Natural killer cell treated with Interleukin-12 subunit alpha and Interleukin-12 subunit beta and Interleukin-15 and Interleukin-18, amount 100 ng/mL, for 72 hours (primary cell): ENCODE measurements around the gene NEB. TPM values are rescaled to one million over a fixed set of nuclear protein-coding genes. Genes with fewer than 3 reads are reported as not detected.
A peak's percentile ranks its signal among the peaks of the same experiment; 100 is the strongest.

Experiments
- ATAC-seq, 2 donors: fragments of 150-1000 bp; cut with Tn5 transposase in 1 of 2; sonication (Bioruptor Pico), chemical (Tn5 transposase) in 1 of 2; 2 replicates each; pipeline ENCODE4 v1.10.0; 2021
- DNase-seq: peaks from one replicate; pipeline ENCODE4 v3.0.0; 2022; ENCODE audit warnings: low spot score
- H3K27ac Mint-ChIP-seq, 2 donors: 1 replicate in 1 of 2; 2 replicates in 1 of 2; pipeline ENCODE4 v1.8.0; 2022; ENCODE audit warnings: mixed read lengths in 2 of 2, mild to moderate bottlenecking in 1 of 2, moderate library complexity in 1 of 2
- H3K27me3 Mint-ChIP-seq, 2 donors: 1 replicate in 1 of 2; 2 replicates in 1 of 2; pipeline ENCODE4 v1.8.0; 2022; ENCODE audit warnings: mixed read lengths in 2 of 2
- H3K36me3 Mint-ChIP-seq: one replicate; pipeline ENCODE4 v1.8.0; 2022; ENCODE audit warnings: mixed read lengths
- H3K4me1 Mint-ChIP-seq, 2 donors: 1 replicate in 1 of 2; 2 replicates in 1 of 2; pipeline ENCODE4 v1.8.0; 2022; ENCODE audit warnings: low read depth in 2 of 2, mixed read lengths in 2 of 2, mild to moderate bottlenecking in 1 of 2
- H3K4me3 Mint-ChIP-seq: one replicate; pipeline ENCODE4 v1.8.0; 2022; ENCODE audit warnings: mixed read lengths
- H3K9me3 Mint-ChIP-seq: 2 replicates; pipeline ENCODE4 v1.8.0; 2022; ENCODE audit warnings: mixed read lengths
- total RNA-seq, 2 donors: library from RNA; stranded (reverse); gene quantifications; one replicate each; pipeline ENCODE4 v1.2.3, GENCODE V29; 2022

NEB gene
- total RNA-seq, 2 donors from 2014 or later, result 0.31 to 2.3 TPM

GRCh38 chr2:151498178-151498577, 236.1 kb downstream of the NEB start:
- Mint-ChIP-seq H3K4me3 (no peak overlapping the region), H3K27me3 (no peaks in the 10 kb centered on the region), H3K9me3 (no peaks in the 10 kb centered on the region), H3K36me3 (peaks cover 10% of the 10 kb centered on the region), H3K4me1 (no peaks in the 10 kb centered on the region), H3K27ac (no peak overlapping the region)
- ATAC-seq (no peak), DNase-seq (no peak)

- no peak overlapping the region for H3K27ac Mint-ChIP-seq
- H3K27me3 Mint-ChIP-seq, result no peaks in the 10 kb centered on the region
- H3K4me3 Mint-ChIP-seq, result no peak overlapping the region
- no peaks in the 10 kb centered on the region for H3K9me3 Mint-ChIP-seq
- H3K36me3 Mint-ChIP-seq, result peaks cover 5% of the 10 kb centered on the region
- no peak for ATAC-seq
- no peaks in the 10 kb centered on the region for H3K4me1 Mint-ChIP-seq
- DNase-seq, result no peak
Observed at GRCh38 chr2:151491496-151491895, 242.8 kb downstream of the NEB start.

GRCh38 chr2:151490276-151490675, 244.0 kb downstream of the NEB start:
- no peak for ATAC-seq
- H3K36me3 Mint-ChIP-seq, result peaks cover 12% of the 10 kb centered on the region
- no peaks in the 10 kb centered on the region for H3K27me3 Mint-ChIP-seq

GRCh38 chr2:151486053-151486452, 248.2 kb downstream of the NEB start:
- Mint-ChIP-seq H3K4me1 (peaks cover 10 to 13% of the 10 kb centered on the region in 2 donors), H3K27me3 (no peaks in the 10 kb centered on the region), H3K36me3 (peaks cover 14% of the 10 kb centered on the region), H3K27ac (peak overlapping the region in 1 of 2 donors; percentile 2), H3K9me3 (no peaks in the 10 kb centered on the region), H3K4me3 (no peak overlapping the region)
- ATAC-seq (peak in 1 of 2 donors; percentile 63), DNase-seq (no peak)

More at GRCh38 chr2:151490276-151490675, 244.0 kb downstream of the NEB start:
- Mint-ChIP-seq H3K4me1 (peaks cover 10 to 12% of the 10 kb centered on the region in 2 donors), H3K4me3 (no peak overlapping the region), H3K27ac (no peak overlapping the region), H3K9me3 (no peaks in the 10 kb centered on the region)
- DNase-seq, result no peak

GRCh38 chr2:151484100-151484499, 250.2 kb downstream of the NEB start:
- Mint-ChIP-seq H3K27ac (no peak overlapping the region), H3K4me3 (no peak overlapping the region), H3K36me3 (peaks cover 19% of the 10 kb centered on the region), H3K27me3 (no peaks in the 10 kb centered on the region), H3K9me3 (no peaks in the 10 kb centered on the region), H3K4me1 (peaks cover 13 to 15% of the 10 kb centered on the region in 2 donors)
- ATAC-seq (no peak), DNase-seq (no peak)

- ATAC-seq (no peak), DNase-seq (no peak)
- Mint-ChIP-seq H3K4me3 (no peak overlapping the region), H3K27me3 (no peaks in the 10 kb centered on the region), H3K27ac (no peak overlapping the region), H3K36me3 (peaks cover 19% of the 10 kb centered on the region), H3K4me1 (peaks cover 13 to 15% of the 10 kb centered on the region in 2 donors), H3K9me3 (no peaks in the 10 kb centered on the region)
Observed at GRCh38 chr2:151483546-151483945, 250.7 kb downstream of the NEB start.

- Mint-ChIP-seq H3K4me1 (peaks cover 13 to 15% of the 10 kb centered on the region in 2 donors), H3K9me3 (no peaks in the 10 kb centered on the region), H3K4me3 (peak overlapping the region; percentile 10)
Observed at GRCh38 chr2:151482171-151482725, 252.0 kb downstream of the NEB start.

GRCh38 chr2:151481744-151482143, 252.5 kb downstream of the NEB start:
- Mint-ChIP-seq H3K36me3 (peaks cover 19% of the 10 kb centered on the region), H3K9me3 (no peaks in the 10 kb centered on the region), H3K27ac (peak overlapping the region in 1 of 2 donors; percentile 60), H3K4me3 (peak overlapping the region; percentile 10), H3K4me1 (peaks cover 13 to 15% of the 10 kb centered on the region in 2 donors), H3K27me3 (no peaks in the 10 kb centered on the region)
- DNase-seq (no peak), ATAC-seq (peak in 1 of 2 donors; percentile 75)

More at GRCh38 chr2:151482171-151482725, 252.0 kb downstream of the NEB start:
- ATAC-seq (no peak), DNase-seq (no peak)
- peaks cover 19% of the 10 kb centered on the region for H3K36me3 Mint-ChIP-seq
- H3K27ac Mint-ChIP-seq, result peak overlapping the region in 1 of 2 donors; percentile 60
- no peaks in the 10 kb centered on the region for H3K27me3 Mint-ChIP-seq

- peaks cover 0 to 5% of the 10 kb centered on the region in 2 donors for H3K4me1 Mint-ChIP-seq
- peaks cover 12% of the 10 kb centered on the region for H3K36me3 Mint-ChIP-seq
- no peaks in the 10 kb centered on the region for H3K9me3 Mint-ChIP-seq
- ATAC-seq (no peak), DNase-seq (no peak)
- H3K27me3 Mint-ChIP-seq, result no peaks in the 10 kb centered on the region
- H3K27ac Mint-ChIP-seq, result no peak overlapping the region
- H3K4me3 Mint-ChIP-seq, result no peak overlapping the region
Observed at GRCh38 chr2:151478011-151478410, 256.3 kb downstream of the NEB start.

GRCh38 chr2:151476287-151476686, 258.0 kb downstream of the NEB start:
- H3K36me3 Mint-ChIP-seq, result peaks cover 20% of the 10 kb centered on the region
- H3K4me1 Mint-ChIP-seq, result peaks cover 0 to 7% of the 10 kb centered on the region in 2 donors
- ATAC-seq (no peak), DNase-seq (no peak)
- no peak overlapping the region for H3K4me3 Mint-ChIP-seq
- no peak overlapping the region for H3K27ac Mint-ChIP-seq
- H3K9me3 Mint-ChIP-seq, result no peaks in the 10 kb centered on the region
- no peaks in the 10 kb centered on the region for H3K27me3 Mint-ChIP-seq

- Mint-ChIP-seq H3K27me3 (no peaks in the 10 kb centered on the region), H3K4me3 (no peak overlapping the region), H3K9me3 (no peaks in the 10 kb centered on the region), H3K36me3 (peaks cover 28% of the 10 kb centered on the region), H3K27ac (no peak overlapping the region), H3K4me1 (peaks cover 0 to 4% of the 10 kb centered on the region in 2 donors)
- ATAC-seq (no peak), DNase-seq (no peak)
Observed at GRCh38 chr2:151475071-151475470, 259.2 kb downstream of the NEB start.

- Mint-ChIP-seq H3K27me3 (no peaks in the 10 kb centered on the region), H3K27ac (no peak overlapping the region), H3K36me3 (peaks cover 38% of the 10 kb centered on the region), H3K9me3 (no peaks in the 10 kb centered on the region), H3K4me1 (peaks cover 0 to 2% of the 10 kb centered on the region in 2 donors), H3K4me3 (no peak overlapping the region)
- DNase-seq, result no peak
- no peak for ATAC-seq
Observed at GRCh38 chr2:151472966-151473365, 261.3 kb downstream of the NEB start.

- H3K36me3 Mint-ChIP-seq, result peaks cover 43% of the 10 kb centered on the region
- DNase-seq, result no peak
- no peaks in the 10 kb centered on the region for H3K9me3 Mint-ChIP-seq
- H3K4me1 Mint-ChIP-seq, result peaks cover 0 to 2% of the 10 kb centered on the region in 2 donors
- H3K27ac Mint-ChIP-seq, result no peak overlapping the region
- ATAC-seq, result no peak
- no peaks in the 10 kb centered on the region for H3K27me3 Mint-ChIP-seq
- H3K4me3 Mint-ChIP-seq, result no peak overlapping the region
Observed at GRCh38 chr2:151470556-151470955, 263.7 kb downstream of the NEB start.

GRCh38 chr2:151465771-151466170, 268.5 kb downstream of the NEB start:
- H3K4me1 Mint-ChIP-seq, result peaks cover 3 to 6% of the 10 kb centered on the region in 2 donors
- H3K27ac Mint-ChIP-seq, result no peak overlapping the region
- DNase-seq, result no peak
- H3K9me3 Mint-ChIP-seq, result no peaks in the 10 kb centered on the region
- no peak overlapping the region for H3K4me3 Mint-ChIP-seq
- no peaks in the 10 kb centered on the region for H3K27me3 Mint-ChIP-seq
- peaks cover 53% of the 10 kb centered on the region for H3K36me3 Mint-ChIP-seq
- no peak for ATAC-seq

- ATAC-seq (no peak), DNase-seq (no peak)
- Mint-ChIP-seq H3K27ac (no peak overlapping the region), H3K36me3 (peaks cover 23% of the 10 kb centered on the region), H3K4me3 (no peak overlapping the region), H3K9me3 (no peaks in the 10 kb centered on the region), H3K27me3 (no peaks in the 10 kb centered on the region), H3K4me1 (peaks cover 0 to 6% of the 10 kb centered on the region in 2 donors)
Observed at GRCh38 chr2:151459358-151459757, 274.9 kb downstream of the NEB start.
